ENCODE measurements around the gene CTSD.

Gene CTSD

GRCh38 chr11:1742869-1743584 is 20.7 kb downstream of the CTSD start:
- DNase-seq: no peak

- DNase-seq: no peak
Measured at GRCh38 chr11:1742371-1742770, 21.4 kb downstream of the CTSD start.

GRCh38 chr11:1741741-1742140 is 22.0 kb downstream of the CTSD start:
- no peak for DNase-seq

GRCh38 chr11:1740786-1741530 is 22.8 kb downstream of the CTSD start:
- DNase-seq: no peak

- no peak for DNase-seq
Measured at GRCh38 chr11:1739576-1739975, 24.2 kb downstream of the CTSD start.

GRCh38 chr11:1738380-1738779 is 25.3 kb downstream of the CTSD start:
- DNase-seq: no peak

- DNase-seq: no peak
Measured at GRCh38 chr11:1737080-1737757, 26.5 kb downstream of the CTSD start.

- DNase-seq: no peak
Measured at GRCh38 chr11:1736447-1736992, 27.2 kb downstream of the CTSD start.

GRCh38 chr11:1735271-1735670 is 28.5 kb downstream of the CTSD start:
- no peak for DNase-seq

- DNase-seq: no peak
Measured at GRCh38 chr11:1734641-1735081, 29.1 kb downstream of the CTSD start.

GRCh38 chr11:1733716-1734640 is 29.7 kb downstream of the CTSD start:
- DNase-seq: no peak

GRCh38 chr11:1733009-1733715 is 30.6 kb downstream of the CTSD start:
- DNase-seq: no peak

GRCh38 chr11:1732418-1733008 is 31.2 kb downstream of the CTSD start:
- DNase-seq: no peak

- DNase-seq: no peak
Measured at GRCh38 chr11:1731451-1732059, 32.2 kb downstream of the CTSD start.

GRCh38 chr11:1730059-1730629 is 33.6 kb downstream of the CTSD start:
- DNase-seq: no peak

- DNase-seq: no peak
Measured at GRCh38 chr11:1729692-1730011, 34.1 kb downstream of the CTSD start.

GRCh38 chr11:1728931-1729691 is 34.6 kb downstream of the CTSD start:
- no peak for DNase-seq

GRCh38 chr11:1728301-1728700 is 35.4 kb downstream of the CTSD start:
- DNase-seq: no peak

GRCh38 chr11:1727861-1728260 is 35.9 kb downstream of the CTSD start:
- no peak for DNase-seq

Measured in T1000 (cell line).